ENCODE data around the gene KCNH4. TPM values are rescaled to one million over a fixed set of nuclear protein-coding genes. Genes with fewer than 3 reads are reported as not detected.
A peak's percentile ranks its signal among the peaks of the same experiment; 100 is the strongest.

KCNH4 gene
- total RNA-seq, 2 experiments from 2014 or later: not detected

DNA sequence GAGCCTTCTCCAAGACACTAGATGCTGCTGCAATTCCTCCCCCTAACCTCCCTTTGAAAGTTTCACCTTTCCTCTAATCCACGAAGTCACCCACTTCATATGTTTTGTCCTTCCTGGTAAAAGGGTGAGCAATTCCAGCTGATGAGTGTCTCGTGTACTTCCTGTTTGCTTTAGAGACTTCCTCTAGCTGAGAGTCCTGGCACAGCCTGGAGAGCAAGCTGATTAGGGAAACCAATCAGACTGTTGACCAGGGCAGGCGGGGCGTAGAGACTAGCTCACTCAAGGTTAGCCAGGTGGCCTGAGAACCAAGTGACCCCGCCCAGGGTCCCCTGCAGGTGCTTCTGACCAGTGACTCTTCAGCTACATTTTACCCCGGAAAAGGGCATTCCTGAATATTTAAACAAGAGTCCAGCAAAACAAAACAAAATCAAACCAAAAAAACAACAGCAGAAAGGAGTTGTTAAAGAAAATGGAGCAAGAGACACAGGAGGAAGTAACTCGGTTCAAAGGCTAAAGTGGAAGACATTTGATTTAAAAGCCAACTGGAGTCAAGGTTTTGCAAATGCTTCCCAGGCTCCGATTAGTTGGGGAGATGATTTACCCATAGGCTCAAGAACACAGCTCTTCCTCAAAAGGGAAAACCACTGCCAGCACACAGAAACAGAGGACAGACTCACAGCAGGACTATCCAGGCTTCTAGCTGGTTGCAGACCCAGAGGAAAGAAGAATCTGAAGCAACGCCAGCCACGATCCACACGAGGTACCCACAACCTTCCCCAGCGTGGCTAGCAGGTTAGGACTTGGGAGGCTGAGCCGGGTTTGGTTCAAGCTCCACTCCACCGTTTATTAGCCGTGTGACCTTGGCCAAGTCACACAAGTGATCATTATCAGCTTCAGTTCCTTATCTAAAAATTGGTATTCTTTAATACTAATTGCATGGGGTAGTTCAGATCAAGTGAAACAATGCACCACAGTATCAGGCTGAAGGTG, 45.0 kb downstream of the KCNH4 start:
- TF ChIP-seq, protein P1, sequence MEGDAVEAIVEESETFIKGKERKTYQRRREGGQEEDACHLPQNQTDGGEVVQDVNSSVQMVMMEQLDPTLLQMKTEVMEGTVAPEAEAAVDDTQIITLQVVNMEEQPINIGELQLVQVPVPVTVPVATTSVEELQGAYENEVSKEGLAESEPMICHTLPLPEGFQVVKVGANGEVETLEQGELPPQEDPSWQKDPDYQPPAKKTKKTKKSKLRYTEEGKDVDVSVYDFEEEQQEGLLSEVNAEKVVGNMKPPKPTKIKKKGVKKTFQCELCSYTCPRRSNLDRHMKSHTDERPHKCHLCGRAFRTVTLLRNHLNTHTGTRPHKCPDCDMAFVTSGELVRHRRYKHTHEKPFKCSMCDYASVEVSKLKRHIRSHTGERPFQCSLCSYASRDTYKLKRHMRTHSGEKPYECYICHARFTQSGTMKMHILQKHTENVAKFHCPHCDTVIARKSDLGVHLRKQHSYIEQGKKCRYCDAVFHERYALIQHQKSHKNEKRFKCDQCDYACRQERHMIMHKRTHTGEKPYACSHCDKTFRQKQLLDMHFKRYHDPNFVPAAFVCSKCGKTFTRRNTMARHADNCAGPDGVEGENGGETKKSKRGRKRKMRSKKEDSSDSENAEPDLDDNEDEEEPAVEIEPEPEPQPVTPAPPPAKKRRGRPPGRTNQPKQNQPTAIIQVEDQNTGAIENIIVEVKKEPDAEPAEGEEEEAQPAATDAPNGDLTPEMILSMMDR (conservative IDR thresholded peaks at IDR 0.05; ENCODE audit: low read length): no peak
- TF ChIP-seq EZH2phosphoT487 (IDR thresholded peaks at IDR 0.05; ENCODE audit: borderline replicate concordance, low read depth, low read length): no peak
- H2AFZ ChIP-seq (ENCODE audit: low read length): no peak overlapping the region
- ChIA-PET POLR2A (interaction anchor here (1.0 kb wide), 2 partner anchors 17 to 21 kb away, joined by 3 to 4 read pairs; no protein-coding TSS in a partner anchor), CTCF (ENCODE audit: unreplicated experiment) (interaction anchor here (0.6 kb wide), 1 partner anchor 20 kb away, joined by 3 read pairs; no protein-coding TSS in a partner anchor)
- H3K79me2 ChIP-seq (ENCODE audit: insufficient read depth, low read depth, low read length): peaks cover 70% of the 10 kb centered on the region
- H3K4me3 ChIP-seq (ENCODE audit: low read depth, low read length, poor library complexity, severe bottlenecking): peak overlapping the region; percentile 35
- H3K36me3 ChIP-seq (ENCODE audit: insufficient read depth, low read length): peaks cover 50% of the 10 kb centered on the region
- intact Hi-C loops (cut with micrococcal nuclease; ENCODE audit: unreplicated experiment): no loop called here
- peak; percentile 71 for DNase-seq (ENCODE audit: low spot score)
- H3K9me2 ChIP-seq (ENCODE audit: insufficient read depth, low read length): no peaks in the 10 kb centered on the region
- no TSS peak for BruUV-seq (replicated peaks)
- H3K9me3 ChIP-seq (ENCODE audit: low read length): no peaks in the 10 kb centered on the region
- H3K4me2 ChIP-seq (ENCODE audit: low read length): peak overlapping the region; percentile 62
- peaks cover 64% of the 10 kb centered on the region for H3K4me1 ChIP-seq (ENCODE audit: insufficient read depth, low read length, poor library complexity, severe bottlenecking)
- 0 out of 2 replicates have a peak, but pooled peaks cover 5% of the 10 kb centered on the region for H4K20me1 ChIP-seq (ENCODE audit: insufficient read depth, low read length)
- peak overlapping the region; percentile 94 for H3K27ac ChIP-seq (ENCODE audit: low read depth, low read length, poor library complexity, severe bottlenecking)

DNA sequence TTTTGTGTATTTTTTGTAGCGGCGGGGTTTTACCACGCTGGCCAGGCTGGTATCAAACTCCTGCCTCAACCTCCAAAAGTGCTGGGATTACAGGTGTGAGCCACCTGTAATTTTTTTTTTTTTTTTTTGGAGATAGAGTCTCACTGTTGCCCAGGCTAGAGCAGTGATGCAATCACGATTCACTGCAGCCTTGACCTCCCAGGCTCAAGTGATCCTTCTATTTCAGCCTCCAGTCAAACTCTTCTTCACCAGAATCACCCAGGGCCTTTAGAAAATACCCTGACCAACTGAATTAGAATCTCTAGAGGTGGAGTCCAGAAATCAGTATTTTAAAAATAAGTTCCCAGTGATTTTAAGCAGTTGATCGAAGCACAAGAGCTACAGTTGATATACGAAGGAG, 45.8 kb downstream of the KCNH4 start:
- H3K9me2 ChIP-seq (ENCODE audit: insufficient read depth, low read length): no peaks in the 10 kb centered on the region
- peaks cover 69% of the 10 kb centered on the region for H3K4me1 ChIP-seq (ENCODE audit: insufficient read depth, low read length, poor library complexity, severe bottlenecking)
- intact Hi-C loops (cut with micrococcal nuclease; ENCODE audit: unreplicated experiment): no loop called here
- POLR2A ChIA-PET: interaction anchor here (0.6 to 1.5 kb wide), 5 partner anchors 16 to 307 kb away, joined by 3 to 5 read pairs (median 4); partner anchors contain the start of gene DNAJC7
- no peak for DNase-seq (ENCODE audit: low spot score)
- H2AFZ ChIP-seq (ENCODE audit: low read length): no peak overlapping the region
- H3K79me2 ChIP-seq (ENCODE audit: insufficient read depth, low read depth, low read length): peaks cover 71% of the 10 kb centered on the region
- peak overlapping the region; percentile 94 for H3K27ac ChIP-seq (ENCODE audit: low read depth, low read length, poor library complexity, severe bottlenecking)
- H3K4me2 ChIP-seq (ENCODE audit: low read length): peak overlapping the region; percentile 62
- no peak overlapping the region for H3K4me3 ChIP-seq (ENCODE audit: low read depth, low read length, poor library complexity, severe bottlenecking)
- CTCF ChIA-PET (ENCODE audit: unreplicated experiment): no interaction called here
- no peaks in the 10 kb centered on the region for H3K9me3 ChIP-seq (ENCODE audit: low read length)
- peaks cover 53% of the 10 kb centered on the region for H3K36me3 ChIP-seq (ENCODE audit: insufficient read depth, low read length)
- no TSS peak for BruUV-seq (replicated peaks)
- no peak for TF ChIP-seq EZH2phosphoT487 (IDR thresholded peaks at IDR 0.05; ENCODE audit: borderline replicate concordance, low read depth, low read length)
- TF ChIP-seq, protein P1 (conservative IDR thresholded peaks at IDR 0.05; ENCODE audit: low read length): no peak
- 0 out of 2 replicates have a peak, but pooled peaks cover 5% of the 10 kb centered on the region for H4K20me1 ChIP-seq (ENCODE audit: insufficient read depth, low read length)

Measured in OCI-LY7 (cell line).